ENCODE results near the gene DKKL1.

The DKKL1 gene

DNA sequence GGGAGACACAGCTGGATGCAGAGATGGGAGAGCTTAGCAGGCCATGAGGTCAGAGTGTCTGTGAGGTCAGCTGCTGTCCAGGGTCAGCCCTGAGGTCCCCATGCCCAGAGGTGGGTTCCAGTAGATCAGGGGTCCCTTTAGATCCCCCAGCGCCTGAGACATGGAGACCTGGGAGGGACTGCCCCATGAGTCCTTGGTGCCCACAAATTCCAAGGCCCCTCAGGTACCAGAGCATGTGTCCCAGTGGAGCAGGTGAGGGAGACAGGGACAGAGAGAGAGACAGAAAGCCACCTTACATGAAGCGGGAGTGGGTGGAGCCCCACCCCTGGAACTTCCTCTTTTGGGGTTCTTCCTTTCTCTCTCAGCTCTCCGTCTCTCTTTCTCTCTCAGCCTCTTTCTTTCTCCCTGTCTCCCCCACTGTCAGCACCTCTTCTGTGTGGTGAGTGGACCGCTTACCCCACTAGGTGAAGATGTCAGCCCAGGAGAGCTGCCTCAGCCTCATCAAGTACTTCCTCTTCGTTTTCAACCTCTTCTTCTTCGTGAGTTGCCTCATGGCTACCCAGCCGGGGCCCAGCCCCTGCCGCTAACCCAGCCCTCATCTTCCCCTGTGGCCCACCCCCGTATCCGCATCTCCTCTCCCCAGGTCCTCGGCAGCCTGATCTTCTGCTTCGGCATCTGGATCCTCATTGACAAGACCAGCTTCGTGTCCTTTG is 28.4 kb upstream of the DKKL1 start, which contains the start of gene CD37:
CD37 (plus strand) TSS at position 336 of the 713 bp plus-strand sequence; CDS start at position 471, 135 bp downstream.
- TF ChIP-seq, protein P1, sequence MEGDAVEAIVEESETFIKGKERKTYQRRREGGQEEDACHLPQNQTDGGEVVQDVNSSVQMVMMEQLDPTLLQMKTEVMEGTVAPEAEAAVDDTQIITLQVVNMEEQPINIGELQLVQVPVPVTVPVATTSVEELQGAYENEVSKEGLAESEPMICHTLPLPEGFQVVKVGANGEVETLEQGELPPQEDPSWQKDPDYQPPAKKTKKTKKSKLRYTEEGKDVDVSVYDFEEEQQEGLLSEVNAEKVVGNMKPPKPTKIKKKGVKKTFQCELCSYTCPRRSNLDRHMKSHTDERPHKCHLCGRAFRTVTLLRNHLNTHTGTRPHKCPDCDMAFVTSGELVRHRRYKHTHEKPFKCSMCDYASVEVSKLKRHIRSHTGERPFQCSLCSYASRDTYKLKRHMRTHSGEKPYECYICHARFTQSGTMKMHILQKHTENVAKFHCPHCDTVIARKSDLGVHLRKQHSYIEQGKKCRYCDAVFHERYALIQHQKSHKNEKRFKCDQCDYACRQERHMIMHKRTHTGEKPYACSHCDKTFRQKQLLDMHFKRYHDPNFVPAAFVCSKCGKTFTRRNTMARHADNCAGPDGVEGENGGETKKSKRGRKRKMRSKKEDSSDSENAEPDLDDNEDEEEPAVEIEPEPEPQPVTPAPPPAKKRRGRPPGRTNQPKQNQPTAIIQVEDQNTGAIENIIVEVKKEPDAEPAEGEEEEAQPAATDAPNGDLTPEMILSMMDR (conservative IDR thresholded peaks at IDR 0.05; ENCODE audit: low read depth, low read length): no peak
- no peak for DNase-seq (ENCODE audit: low read depth)
- H3K4me3 ChIP-seq (ENCODE audit: low read depth, low read length): no peak within 1 kb of the TSS

DNA sequence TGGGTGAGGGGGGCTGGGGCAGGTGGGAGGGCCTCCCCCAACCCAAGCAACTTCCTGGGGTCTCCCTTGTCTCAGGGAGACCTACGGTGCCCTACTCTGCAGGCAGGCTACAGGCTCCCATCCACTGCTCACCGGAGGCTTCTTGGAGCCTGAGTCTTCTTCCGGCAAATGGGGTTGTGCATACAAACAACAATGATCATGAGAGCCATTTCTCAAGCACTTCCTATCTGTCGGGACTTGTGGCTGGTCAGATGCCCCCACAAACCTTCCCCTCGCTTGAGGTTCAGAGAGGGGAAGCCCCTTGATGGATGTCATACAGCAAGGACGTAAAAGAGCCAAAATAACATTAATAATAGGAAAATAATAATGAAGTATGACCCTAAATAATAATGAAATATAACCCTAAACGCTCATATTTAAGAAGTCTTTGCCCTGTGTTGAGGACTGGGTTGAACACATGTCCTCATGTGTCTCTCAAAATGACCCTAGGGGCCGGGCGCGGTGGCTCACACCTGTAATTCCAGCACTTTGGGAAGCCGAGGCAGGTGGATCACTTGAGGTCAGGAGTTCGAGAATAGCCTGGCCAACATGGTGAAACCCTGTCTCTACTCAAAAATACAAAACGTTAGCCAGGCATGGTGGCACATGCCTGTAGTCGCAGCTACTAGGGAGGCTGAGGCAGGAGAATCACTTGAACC is 27.7 kb upstream of the DKKL1 start:
- no peak overlapping the region for H3K4me3 ChIP-seq (ENCODE audit: low read depth, low read length)
- TF ChIP-seq, protein P1 (conservative IDR thresholded peaks at IDR 0.05; ENCODE audit: low read depth, low read length): no peak
- no peak for DNase-seq (ENCODE audit: low read depth)

DNA sequence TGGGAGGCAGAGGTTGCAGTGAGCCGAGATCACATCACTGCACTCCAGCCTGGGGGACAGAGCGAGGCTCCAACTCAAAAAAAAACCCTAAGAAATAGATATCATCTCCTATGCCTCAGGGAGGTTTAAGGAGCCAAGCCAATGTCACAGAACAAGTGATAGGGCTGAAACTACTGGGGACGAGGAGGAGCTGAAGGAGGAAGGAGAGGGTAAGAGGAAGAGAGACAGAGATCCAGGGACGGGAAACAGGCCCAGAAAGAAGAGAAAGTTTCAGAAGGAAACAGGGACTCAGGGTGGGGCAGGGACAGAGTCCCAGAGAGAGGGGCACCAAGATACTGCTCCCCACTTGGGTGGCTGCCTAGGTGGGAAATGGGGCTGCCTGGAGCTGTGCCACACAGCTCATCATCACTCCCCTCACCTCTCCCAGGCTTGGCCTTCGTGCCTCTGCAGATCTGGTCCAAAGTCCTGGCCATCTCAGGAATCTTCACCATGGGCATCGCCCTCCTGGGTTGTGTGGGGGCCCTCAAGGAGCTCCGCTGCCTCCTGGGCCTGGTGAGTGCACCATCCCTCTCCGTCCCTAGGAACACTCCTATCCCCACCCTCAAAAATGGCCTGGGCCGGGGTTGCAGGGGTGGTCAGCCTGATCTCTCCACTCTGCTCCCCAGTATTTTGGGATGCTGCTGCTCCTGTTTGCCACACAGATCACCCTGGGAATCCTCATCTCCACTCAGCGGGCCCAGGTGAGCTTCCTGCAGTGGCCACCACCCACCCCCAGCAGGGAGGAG is 27.0 kb upstream of the DKKL1 start:
- no peak for DNase-seq (ENCODE audit: low read depth)
- no peak overlapping the region for H3K4me3 ChIP-seq (ENCODE audit: low read depth, low read length)
- TF ChIP-seq, protein P1 (conservative IDR thresholded peaks at IDR 0.05; ENCODE audit: low read depth, low read length): no peak

DNA sequence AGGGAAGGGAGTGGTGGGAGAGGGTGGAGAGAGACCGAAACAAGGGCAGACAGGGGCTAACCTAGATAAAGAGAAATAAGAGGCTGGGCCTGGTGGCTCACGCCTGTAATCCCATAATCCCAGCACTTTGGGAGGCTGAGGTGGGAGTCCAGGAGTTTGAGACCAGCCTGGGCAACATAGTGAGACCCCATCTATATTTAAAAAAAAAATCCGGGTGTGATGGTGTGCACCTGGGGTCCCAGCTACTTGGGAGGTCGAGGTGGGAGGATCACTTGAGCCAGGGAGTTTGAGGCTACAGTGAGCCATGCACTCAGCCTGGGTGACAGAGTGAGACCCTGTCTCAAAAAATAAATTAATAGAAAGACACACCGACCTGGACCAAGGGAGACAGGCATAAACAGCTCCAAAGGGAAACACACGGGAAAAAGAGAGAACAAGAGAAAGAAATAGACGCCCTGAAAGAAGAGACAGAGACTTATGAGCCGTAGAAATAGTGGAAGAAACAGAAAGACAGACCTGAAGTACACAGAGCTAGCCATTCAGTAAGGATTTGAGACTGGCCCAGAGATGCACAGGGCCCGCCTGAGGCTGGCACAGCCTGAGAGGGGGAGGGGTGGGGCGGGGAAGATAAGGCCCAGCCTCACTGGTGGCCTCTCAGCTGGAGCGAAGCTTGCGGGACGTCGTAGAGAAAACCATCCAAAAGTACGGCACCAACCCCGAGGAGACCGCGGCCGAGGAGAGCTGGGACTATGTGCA is 26.2 kb upstream of the DKKL1 start:
- H3K4me3 ChIP-seq (ENCODE audit: low read depth, low read length): no peak overlapping the region
- TF ChIP-seq, protein P1 (conservative IDR thresholded peaks at IDR 0.05; ENCODE audit: low read depth, low read length): no peak
- no peak for DNase-seq (ENCODE audit: low read depth)

DNA sequence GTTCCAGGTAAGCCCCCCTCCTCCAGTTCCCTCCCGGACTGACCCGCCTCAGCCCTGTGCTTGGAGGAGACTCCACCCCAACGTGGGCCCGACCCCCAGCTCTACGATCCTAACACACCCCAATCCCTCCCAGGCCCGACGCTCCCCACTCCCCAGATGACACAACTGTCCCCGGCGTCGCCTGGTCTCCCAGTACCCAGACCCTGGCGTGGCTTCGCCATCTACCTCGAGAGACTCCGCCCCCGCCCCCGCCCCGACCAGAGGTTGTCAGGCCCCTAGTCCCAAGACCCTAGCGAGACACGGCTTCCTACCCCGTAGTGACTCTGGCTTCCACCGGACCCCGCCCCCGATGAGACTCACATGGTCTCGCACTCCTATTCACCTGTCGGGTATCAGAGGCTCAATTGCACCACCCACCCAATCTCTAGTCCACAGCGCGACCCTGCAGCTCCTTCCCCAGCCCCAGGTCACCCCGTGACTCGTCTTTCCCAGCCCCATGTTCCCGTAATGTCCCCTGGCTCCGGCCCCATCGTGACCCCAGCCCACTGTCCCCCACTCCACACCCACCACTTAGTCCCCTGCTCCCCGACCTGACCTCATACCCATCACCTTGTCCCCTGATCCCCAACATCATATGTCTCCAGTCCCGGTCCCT is 25.5 kb upstream of the DKKL1 start:
- TF ChIP-seq, protein P1 (conservative IDR thresholded peaks at IDR 0.05; ENCODE audit: low read depth, low read length): no peak
- peak overlapping the region; percentile 50 for H3K4me3 ChIP-seq (ENCODE audit: low read depth, low read length)
- no peak for DNase-seq (ENCODE audit: low read depth)

DNA sequence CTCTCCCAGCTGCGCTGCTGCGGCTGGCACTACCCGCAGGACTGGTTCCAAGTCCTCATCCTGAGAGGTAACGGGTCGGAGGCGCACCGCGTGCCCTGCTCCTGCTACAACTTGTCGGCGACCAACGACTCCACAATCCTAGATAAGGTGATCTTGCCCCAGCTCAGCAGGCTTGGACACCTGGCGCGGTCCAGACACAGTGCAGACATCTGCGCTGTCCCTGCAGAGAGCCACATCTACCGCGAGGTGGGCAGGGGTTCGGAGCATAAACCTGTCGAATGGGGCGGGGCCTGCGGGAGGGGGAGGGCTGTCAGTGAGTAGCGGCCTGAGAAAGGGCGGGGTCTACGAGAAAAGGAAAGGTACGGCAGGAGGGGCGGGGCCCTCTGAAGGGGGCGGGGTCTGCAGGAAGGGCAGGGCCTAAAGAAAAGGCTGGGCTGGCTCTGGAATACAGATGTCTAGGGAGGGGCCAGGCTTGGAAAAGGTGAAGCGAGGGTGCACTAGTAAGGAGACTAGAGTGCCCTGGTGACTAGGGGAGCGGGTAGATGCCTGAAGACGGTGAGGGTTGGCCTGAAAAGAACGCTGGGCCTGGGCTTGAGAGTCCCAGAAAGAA is 24.9 kb upstream of the DKKL1 start:
- TF ChIP-seq, protein P1 (conservative IDR thresholded peaks at IDR 0.05; ENCODE audit: low read depth, low read length): no peak
- DNase-seq (ENCODE audit: low read depth): peak; percentile 66
- H3K4me3 ChIP-seq (ENCODE audit: low read depth, low read length): peak overlapping the region; percentile 50
